ENCODE results near the gene PDCD1LG2.

Gene PDCD1LG2

GRCh38 chr9:5502553-5502952 is 7.8 kb upstream of the PDCD1LG2 start:
- H4K20me1 ChIP-seq (ENCODE audit: insufficient read depth, low read length), result no peaks in the 10 kb centered on the region
- H3K27ac ChIP-seq (ENCODE audit: low read length), result no peak overlapping the region
- no peak overlapping the region for H3K9ac ChIP-seq (ENCODE audit: low read length)
- TF ChIP-seq EZH2 (optimal IDR thresholded peaks at IDR 0.05; ENCODE audit: low read depth, low read length) (no peak), EZH2phosphoT487 (IDR thresholded peaks at IDR 0.05; ENCODE audit: low read length) (no peak), CTCF (IDR thresholded peaks at IDR 0.05; ENCODE audit: low read length) (no peak)
- no peaks in the 10 kb centered on the region for H3K36me3 ChIP-seq (replicated peaks; ENCODE audit: insufficient read depth, low read length)
- DNase-seq, result no peak
- H3K79me2 ChIP-seq (ENCODE audit: low read length), result no peaks in the 10 kb centered on the region
- H3K9me2 ChIP-seq (replicated peaks; ENCODE audit: insufficient read depth, low read length), result no peaks in the 10 kb centered on the region
- no peak overlapping the region for H2AFZ ChIP-seq (ENCODE audit: low read length)
- no peak overlapping the region for H3K4me3 ChIP-seq (ENCODE audit: low read length)
- no peaks in the 10 kb centered on the region for H3K27me3 ChIP-seq (replicated peaks; ENCODE audit: insufficient read depth, low read length)
- no peaks in the 10 kb centered on the region for H3K9me3 ChIP-seq (replicated peaks; ENCODE audit: insufficient read depth, low read length)
- H3K4me1 ChIP-seq (ENCODE audit: low read length), result no peaks in the 10 kb centered on the region
- no peaks in the 10 kb centered on the region for H3F3A ChIP-seq (ENCODE audit: insufficient read depth, low read length)
- no peak overlapping the region for H3K4me2 ChIP-seq (ENCODE audit: low read depth, low read length)

DNA sequence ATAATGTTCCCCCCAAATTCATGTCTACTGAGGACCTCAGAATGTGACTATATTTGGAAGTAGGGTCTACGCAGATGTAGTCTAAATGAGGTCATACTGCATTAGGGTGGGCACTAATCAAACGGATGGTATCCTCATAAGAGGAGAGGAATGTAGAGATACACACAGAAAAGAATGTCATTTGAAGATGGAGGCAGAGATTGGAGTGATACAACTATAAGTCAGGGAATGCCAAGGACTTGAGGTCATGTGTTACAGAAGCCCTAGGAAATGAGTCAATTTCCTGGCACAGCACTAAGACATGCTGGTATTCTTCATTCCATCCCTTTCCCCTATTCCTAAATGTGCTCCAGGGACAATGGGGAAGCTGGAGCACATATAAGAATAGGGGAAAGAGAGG is 758 bp upstream of the PDCD1LG2 start:
- Histone ChIP-seq H3K79me2 (ENCODE audit: low read length) (no peaks in the 10 kb centered on the region), H3F3A (ENCODE audit: insufficient read depth, low read length) (peaks cover 9% of the 10 kb centered on the region), H4K20me1 (ENCODE audit: insufficient read depth, low read length) (no peaks in the 10 kb centered on the region), H3K9me2 (replicated peaks; ENCODE audit: insufficient read depth, low read length) (no peaks in the 10 kb centered on the region), H3K4me1 (ENCODE audit: low read length) (peaks cover 10% of the 10 kb centered on the region), H3K4me2 (ENCODE audit: low read depth, low read length) (peak overlapping the region; percentile 85; the same call in 1 of the 2 replicates), H3K9me3 (replicated peaks; ENCODE audit: insufficient read depth, low read length) (no peaks in the 10 kb centered on the region), H3K36me3 (replicated peaks; ENCODE audit: insufficient read depth, low read length) (no peaks in the 10 kb centered on the region), H3K9ac (ENCODE audit: low read length) (no peak overlapping the region), H3K27me3 (replicated peaks; ENCODE audit: insufficient read depth, low read length) (no peaks in the 10 kb centered on the region), H2AFZ (ENCODE audit: low read length) (no peak overlapping the region), H3K27ac (ENCODE audit: low read length) (no peak overlapping the region), H3K4me3 (ENCODE audit: low read length) (no peak overlapping the region)
- DNase-seq, result no peak
- no peak for TF ChIP-seq EZH2phosphoT487 (IDR thresholded peaks at IDR 0.05; ENCODE audit: low read length)

DNA sequence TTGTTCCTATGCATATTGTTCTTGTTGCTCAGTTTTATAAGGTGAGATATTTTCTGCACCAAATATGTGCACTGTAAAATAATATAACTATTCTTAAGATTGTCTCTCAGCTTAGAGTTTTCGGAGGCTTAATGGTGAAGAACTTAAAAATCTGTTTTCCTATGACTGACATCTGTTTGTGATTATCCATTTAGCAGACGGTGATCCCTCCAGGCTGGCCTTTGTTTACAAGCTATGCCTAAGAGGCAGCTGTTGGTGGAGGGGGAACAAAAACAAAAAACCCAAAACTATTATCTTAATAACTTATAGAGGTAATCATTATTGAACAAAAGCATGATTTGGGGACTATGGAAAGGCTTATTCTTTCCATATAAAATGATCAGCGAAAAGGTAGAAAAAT is 658 bp downstream of the PDCD1LG2 start:
- no peaks in the 10 kb centered on the region for H3K79me2 ChIP-seq (ENCODE audit: low read length)
- no peaks in the 10 kb centered on the region for H3K9me3 ChIP-seq (replicated peaks; ENCODE audit: insufficient read depth, low read length)
- peaks cover 10% of the 10 kb centered on the region for H3K4me1 ChIP-seq (ENCODE audit: low read length)
- no peaks in the 10 kb centered on the region for H4K20me1 ChIP-seq (ENCODE audit: insufficient read depth, low read length)
- H3K27me3 ChIP-seq (replicated peaks; ENCODE audit: insufficient read depth, low read length), result no peaks in the 10 kb centered on the region
- TF ChIP-seq EZH2phosphoT487 (IDR thresholded peaks at IDR 0.05; ENCODE audit: low read length), result no peak
- no peak for TF ChIP-seq CTCF (IDR thresholded peaks at IDR 0.05; ENCODE audit: low read length)
- no peak for TF ChIP-seq EZH2 (optimal IDR thresholded peaks at IDR 0.05; ENCODE audit: low read depth, low read length)
- peak overlapping the region; percentile 66 for H3K4me3 ChIP-seq (ENCODE audit: low read length)
- H3K27ac ChIP-seq (ENCODE audit: low read length), result peak overlapping the region; percentile 80
- H3K9me2 ChIP-seq (replicated peaks; ENCODE audit: insufficient read depth, low read length), result no peaks in the 10 kb centered on the region
- no peak for DNase-seq
- peaks cover 9% of the 10 kb centered on the region for H3F3A ChIP-seq (ENCODE audit: insufficient read depth, low read length)
- no peaks in the 10 kb centered on the region for H3K36me3 ChIP-seq (replicated peaks; ENCODE audit: insufficient read depth, low read length)
- peak overlapping the region; percentile 85 for H3K4me2 ChIP-seq (ENCODE audit: low read depth, low read length)
- peak overlapping the region; percentile 69 for H2AFZ ChIP-seq (ENCODE audit: low read length)
- H3K9ac ChIP-seq (ENCODE audit: low read length), result peak overlapping the region; percentile 61

DNA sequence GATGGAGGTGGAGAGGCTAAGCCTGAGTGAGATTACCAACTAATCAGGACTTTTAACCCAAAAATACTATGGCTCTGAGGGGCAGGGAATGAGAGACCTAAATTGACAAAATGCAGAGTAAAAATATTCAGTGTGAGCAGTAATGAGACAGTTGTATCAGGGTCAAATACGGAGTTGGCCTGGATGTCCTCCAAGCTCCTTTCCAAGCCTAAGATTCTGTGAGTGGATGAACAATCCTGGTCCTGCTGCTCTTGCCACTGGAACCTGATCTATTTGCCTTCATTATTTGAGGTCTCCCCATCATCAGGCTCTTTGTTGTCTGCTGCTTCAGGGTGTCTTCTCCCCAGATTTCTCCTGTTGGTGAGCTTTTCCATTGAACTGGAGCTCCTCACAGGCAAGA is 1.1 kb downstream of the PDCD1LG2 start:
- H3K36me3 ChIP-seq (replicated peaks; ENCODE audit: insufficient read depth, low read length), result no peaks in the 10 kb centered on the region
- TF ChIP-seq CTCF (IDR thresholded peaks at IDR 0.05; ENCODE audit: low read length) (no peak), EZH2phosphoT487 (IDR thresholded peaks at IDR 0.05; ENCODE audit: low read length) (no peak), EZH2 (optimal IDR thresholded peaks at IDR 0.05; ENCODE audit: low read depth, low read length) (no peak)
- peak overlapping the region; percentile 85 for H3K4me2 ChIP-seq (ENCODE audit: low read depth, low read length)
- H3K9me2 ChIP-seq (replicated peaks; ENCODE audit: insufficient read depth, low read length), result no peaks in the 10 kb centered on the region
- H3K79me2 ChIP-seq (ENCODE audit: low read length), result no peaks in the 10 kb centered on the region
- peak overlapping the region; percentile 80; the same call in 1 of the 2 replicates for H3K27ac ChIP-seq (ENCODE audit: low read length)
- H3K4me1 ChIP-seq (ENCODE audit: low read length), result peaks cover 10% of the 10 kb centered on the region
- no peaks in the 10 kb centered on the region for H3K9me3 ChIP-seq (replicated peaks; ENCODE audit: insufficient read depth, low read length)
- H3K27me3 ChIP-seq (replicated peaks; ENCODE audit: insufficient read depth, low read length), result no peaks in the 10 kb centered on the region
- H4K20me1 ChIP-seq (ENCODE audit: insufficient read depth, low read length), result no peaks in the 10 kb centered on the region
- H3F3A ChIP-seq (ENCODE audit: insufficient read depth, low read length), result peaks cover 9% of the 10 kb centered on the region
- H3K9ac ChIP-seq (ENCODE audit: low read length), result no peak overlapping the region
- no peak for DNase-seq
- H3K4me3 ChIP-seq (ENCODE audit: low read length), result peak overlapping the region; percentile 66
- H2AFZ ChIP-seq (ENCODE audit: low read length), result no peak overlapping the region
